Activated T-helper 17 cell treated with anti-CD3 and anti-CD28 coated beads, Interleukin-2, amount 50 U/mL, for 72 hours (primary cell): ENCODE measurements around the gene SCEL. TPM values are rescaled to one million over a fixed set of nuclear protein-coding genes. Genes with fewer than 3 reads are reported as not detected.

Experiments used
- ATAC-seq: fragments of 150-1000 bp; cut with Tn5 transposase; replicated peaks from 2 replicates; pipeline ENCODE4 v1.10.0; 2021; ENCODE audit warnings: mild to moderate bottlenecking, moderate library complexity
- H3K27ac Mint-ChIP-seq: one replicate; pipeline ENCODE4 v1.8.0; 2022; ENCODE audit warnings: mixed read lengths
- H3K27me3 Mint-ChIP-seq: one replicate; pipeline ENCODE4 v1.8.0; 2022; ENCODE audit warnings: mixed read lengths
- H3K36me3 Mint-ChIP-seq: one replicate; pipeline ENCODE4 v1.8.0; 2022; ENCODE audit warnings: low read depth, mild to moderate bottlenecking, mixed read lengths
- H3K4me1 Mint-ChIP-seq: one replicate; pipeline ENCODE4 v1.8.0; 2022; ENCODE audit warnings: mixed read lengths
- H3K4me3 Mint-ChIP-seq: one replicate; pipeline ENCODE4 v1.8.0; 2022; ENCODE audit warnings: mild to moderate bottlenecking, mixed read lengths
- H3K9me3 Mint-ChIP-seq: one replicate; pipeline ENCODE4 v1.8.0; 2022; ENCODE audit warnings: mixed read lengths
- total RNA-seq, 2 donors: library from RNA; stranded (reverse); gene quantifications; one replicate each; pipeline ENCODE4 v1.2.3, GENCODE V29; 2022

The SCEL gene
- total RNA-seq, 2 donors from 2014 or later: not detected

GRCh38 chr13:77563111-77563510 lies 27.6 kb downstream of the SCEL start:
- no peak overlapping the region for H3K4me3 Mint-ChIP-seq
- no peak overlapping the region for H3K27ac Mint-ChIP-seq
- no peaks in the 10 kb centered on the region for H3K36me3 Mint-ChIP-seq
- H3K4me1 Mint-ChIP-seq: peaks cover 4% of the 10 kb centered on the region
- no peak for ATAC-seq
- peaks cover 11% of the 10 kb centered on the region for H3K27me3 Mint-ChIP-seq
- no peaks in the 10 kb centered on the region for H3K9me3 Mint-ChIP-seq

GRCh38 chr13:77565635-77566034 lies 30.1 kb downstream of the SCEL start:
- Mint-ChIP-seq H3K27ac (no peak overlapping the region), H3K4me3 (no peak overlapping the region), H3K4me1 (no peaks in the 10 kb centered on the region), H3K27me3 (peaks cover 15% of the 10 kb centered on the region), H3K36me3 (no peaks in the 10 kb centered on the region), H3K9me3 (no peaks in the 10 kb centered on the region)
- ATAC-seq: no peak

- Mint-ChIP-seq H3K4me3 (no peak overlapping the region), H3K4me1 (no peaks in the 10 kb centered on the region), H3K36me3 (no peaks in the 10 kb centered on the region), H3K27ac (no peak overlapping the region), H3K27me3 (peaks cover 27% of the 10 kb centered on the region), H3K9me3 (no peaks in the 10 kb centered on the region)
- ATAC-seq: no peak
These were observed 36.5 kb downstream of the SCEL start for GRCh38 chr13:77571956-77572355.

GRCh38 chr13:77574096-77574495 lies 38.6 kb downstream of the SCEL start:
- no peak overlapping the region for H3K4me3 Mint-ChIP-seq
- peaks cover 44% of the 10 kb centered on the region for H3K27me3 Mint-ChIP-seq
- H3K27ac Mint-ChIP-seq: no peak overlapping the region
- no peaks in the 10 kb centered on the region for H3K9me3 Mint-ChIP-seq
- no peaks in the 10 kb centered on the region for H3K36me3 Mint-ChIP-seq
- H3K4me1 Mint-ChIP-seq: no peaks in the 10 kb centered on the region
- no peak for ATAC-seq

- ATAC-seq: no peak
- no peaks in the 10 kb centered on the region for H3K4me1 Mint-ChIP-seq
- peaks cover 42% of the 10 kb centered on the region for H3K27me3 Mint-ChIP-seq
- H3K27ac Mint-ChIP-seq: no peak overlapping the region
- H3K4me3 Mint-ChIP-seq: no peak overlapping the region
- H3K36me3 Mint-ChIP-seq: no peaks in the 10 kb centered on the region
- no peaks in the 10 kb centered on the region for H3K9me3 Mint-ChIP-seq
These were observed 44.5 kb downstream of the SCEL start for GRCh38 chr13:77579959-77580358.

GRCh38 chr13:77580748-77581147 lies 45.2 kb downstream of the SCEL start:
- Mint-ChIP-seq H3K9me3 (no peaks in the 10 kb centered on the region), H3K27ac (no peak overlapping the region), H3K36me3 (no peaks in the 10 kb centered on the region), H3K4me3 (no peak overlapping the region), H3K27me3 (peaks cover 38% of the 10 kb centered on the region), H3K4me1 (no peaks in the 10 kb centered on the region)
- no peak for ATAC-seq

- no peak for ATAC-seq
- H3K4me3 Mint-ChIP-seq: no peak overlapping the region
- no peaks in the 10 kb centered on the region for H3K9me3 Mint-ChIP-seq
- peaks cover 14% of the 10 kb centered on the region for H3K27me3 Mint-ChIP-seq
- H3K36me3 Mint-ChIP-seq: no peaks in the 10 kb centered on the region
- no peak overlapping the region for H3K27ac Mint-ChIP-seq
- H3K4me1 Mint-ChIP-seq: no peaks in the 10 kb centered on the region
These were observed 48.1 kb downstream of the SCEL start for GRCh38 chr13:77583581-77583980.

- H3K27me3 Mint-ChIP-seq: peaks cover 10% of the 10 kb centered on the region
- H3K9me3 Mint-ChIP-seq: no peaks in the 10 kb centered on the region
- no peak overlapping the region for H3K4me3 Mint-ChIP-seq
- no peaks in the 10 kb centered on the region for H3K4me1 Mint-ChIP-seq
- H3K27ac Mint-ChIP-seq: no peak overlapping the region
- ATAC-seq: no peak
- no peaks in the 10 kb centered on the region for H3K36me3 Mint-ChIP-seq
These were observed 48.6 kb downstream of the SCEL start for GRCh38 chr13:77584106-77584505.

GRCh38 chr13:77595166-77595810 lies 59.8 kb downstream of the SCEL start:
- no peak overlapping the region for H3K4me3 Mint-ChIP-seq
- H3K27me3 Mint-ChIP-seq: peaks cover 21% of the 10 kb centered on the region
- ATAC-seq: no peak
- H3K4me1 Mint-ChIP-seq: no peaks in the 10 kb centered on the region
- H3K27ac Mint-ChIP-seq: no peak overlapping the region
- H3K9me3 Mint-ChIP-seq: no peaks in the 10 kb centered on the region
- no peaks in the 10 kb centered on the region for H3K36me3 Mint-ChIP-seq

- Mint-ChIP-seq H3K9me3 (no peaks in the 10 kb centered on the region), H3K4me3 (no peak overlapping the region), H3K36me3 (no peaks in the 10 kb centered on the region), H3K27ac (no peak overlapping the region), H3K27me3 (peaks cover 21% of the 10 kb centered on the region), H3K4me1 (no peaks in the 10 kb centered on the region)
- ATAC-seq: no peak
These were observed 61.3 kb downstream of the SCEL start for GRCh38 chr13:77596777-77597176.

GRCh38 chr13:77599351-77599750 lies 63.8 kb downstream of the SCEL start:
- ATAC-seq: no peak
- H3K27ac Mint-ChIP-seq: no peak overlapping the region
- H3K27me3 Mint-ChIP-seq: peaks cover 11% of the 10 kb centered on the region
- no peak overlapping the region for H3K4me3 Mint-ChIP-seq
- H3K9me3 Mint-ChIP-seq: no peaks in the 10 kb centered on the region
- H3K36me3 Mint-ChIP-seq: no peaks in the 10 kb centered on the region
- no peaks in the 10 kb centered on the region for H3K4me1 Mint-ChIP-seq

GRCh38 chr13:77600701-77601100 lies 65.2 kb downstream of the SCEL start:
- Mint-ChIP-seq H3K4me3 (no peak overlapping the region), H3K36me3 (no peaks in the 10 kb centered on the region), H3K27ac (no peak overlapping the region), H3K27me3 (peaks cover 9% of the 10 kb centered on the region), H3K9me3 (no peaks in the 10 kb centered on the region), H3K4me1 (no peaks in the 10 kb centered on the region)
- no peak for ATAC-seq

- Mint-ChIP-seq H3K4me3 (no peak overlapping the region), H3K27me3 (no peaks in the 10 kb centered on the region), H3K4me1 (no peaks in the 10 kb centered on the region), H3K9me3 (no peaks in the 10 kb centered on the region), H3K36me3 (no peaks in the 10 kb centered on the region), H3K27ac (no peak overlapping the region)
- ATAC-seq: no peak
These were observed 75.6 kb downstream of the SCEL start for GRCh38 chr13:77611068-77611467.

- Mint-ChIP-seq H3K9me3 (no peaks in the 10 kb centered on the region), H3K27ac (no peak overlapping the region), H3K4me1 (no peaks in the 10 kb centered on the region), H3K36me3 (no peaks in the 10 kb centered on the region), H3K4me3 (no peak overlapping the region), H3K27me3 (peaks cover 1% of the 10 kb centered on the region)
- no peak for ATAC-seq
These were observed 80.5 kb downstream of the SCEL start for GRCh38 chr13:77616027-77616426.

GRCh38 chr13:77619655-77620054 lies 84.1 kb downstream of the SCEL start:
- no peak for ATAC-seq
- H3K4me1 Mint-ChIP-seq: no peaks in the 10 kb centered on the region
- no peaks in the 10 kb centered on the region for H3K36me3 Mint-ChIP-seq
- no peak overlapping the region for H3K27ac Mint-ChIP-seq
- no peaks in the 10 kb centered on the region for H3K9me3 Mint-ChIP-seq
- H3K27me3 Mint-ChIP-seq: peaks cover 12% of the 10 kb centered on the region
- no peak overlapping the region for H3K4me3 Mint-ChIP-seq

GRCh38 chr13:77620138-77620537 lies 84.6 kb downstream of the SCEL start:
- Mint-ChIP-seq H3K27me3 (peaks cover 12% of the 10 kb centered on the region), H3K4me1 (no peaks in the 10 kb centered on the region), H3K27ac (no peak overlapping the region), H3K36me3 (no peaks in the 10 kb centered on the region), H3K4me3 (no peak overlapping the region), H3K9me3 (no peaks in the 10 kb centered on the region)
- ATAC-seq: no peak
